Endothelial cell of umbilical vein (primary cell): ENCODE measurements around the gene ABHD4. TPM values are rescaled to one million over a fixed set of nuclear protein-coding genes. Genes with fewer than 3 reads are reported as not detected.

Source experiments
- BruUV-seq: library from RNA; stranded (reverse); fragments of 400-500 nt; replicated peaks from 2 replicates; lab custom pipeline; 2021; lab: Mats Ljungman, UMichigan
- CTCF ChIA-PET: fragments of 300-600, 350-600 bp; sonication (Branson Sonifier 250); formaldehyde crosslinking; loops from one replicate; lab custom pipeline; 2021; ENCODE audit warnings: antibody characterized with exemption, inconsistent platforms; lab: Charles Lee
- POLR2A ChIA-PET: fragments of 300-600, 350-600 bp; sonication (Branson Sonifier 250); formaldehyde crosslinking; loops from one replicate; lab custom pipeline; 2021; ENCODE audit warnings: antibody characterized with exemption, inconsistent platforms; lab: Charles Lee
- DNase-seq: peaks from one replicate; pipeline ENCODE4 v3.0.0-alpha.2; 2011; ENCODE audit warnings: low read depth, low spot score
- FAIRE-seq: peaks from 2 replicates; lab custom pipeline; 2011; peaks lifted over from hg19 to GRCh38; lab: Jason Lieb, UNC
- H2AFZ ChIP-seq: 2 replicates; pipeline ENCODE4 v1.6.0; 2012; ENCODE audit warnings: low read depth, low read length, control low read depth, inconsistent platforms
- H3K27ac ChIP-seq: 2 replicates; pipeline ENCODE4 v1.5.1; 2011; ENCODE audit warnings: low read depth, mild to moderate bottlenecking, control low read depth, low read length, moderate library complexity; ENCODE audit not compliant: insufficient read depth
- H3K27me3 ChIP-seq, 2 experiments: 2 replicates each; pipeline versions ENCODE4 v1.6.0 to v1.6.1; 2011; ENCODE audit warnings: low read length in 2 of 2, mixed read lengths in 1 of 2; ENCODE audit not compliant: control insufficient read depth in 2 of 2, insufficient read depth in 2 of 2
- H3K36me3 ChIP-seq, 2 experiments: 2 replicates in 1 of 2; 3 replicates in 1 of 2; pipeline ENCODE4 v1.5.1; 2011; ENCODE audit warnings: low read length in 2 of 2, mild to moderate bottlenecking in 1 of 2, moderate library complexity in 1 of 2; ENCODE audit not compliant: control insufficient read depth in 2 of 2, insufficient read depth in 2 of 2; ENCODE audit errors: extremely low read depth in 1 of 2
- H3K4me1 ChIP-seq: 3 replicates; pipeline ENCODE4 v1.5.1; 2011; ENCODE audit warnings: mild to moderate bottlenecking, low read length; ENCODE audit not compliant: control insufficient read depth, insufficient read depth; ENCODE audit errors: extremely low read depth
- H3K4me2 ChIP-seq: 2 replicates; pipeline ENCODE4 v1.6.1; 2011; ENCODE audit warnings: low read length, control low read depth, mixed read lengths; ENCODE audit not compliant: insufficient read depth
- H3K4me3 ChIP-seq, 3 experiments: fragments of 200-600 bp in 1 of 3; sonication (generic), shearing (Covaris generic) in 1 of 3; replicated peaks in 1 of 3; 2 replicates each; pipeline ENCODE4 v1.5.1; 2011 to 2016; ENCODE audit warnings: control low read depth in 3 of 3, low read length in 3 of 3, mild to moderate bottlenecking in 2 of 3, inconsistent platforms in 1 of 3, low read depth in 1 of 3, moderate library complexity in 1 of 3; ENCODE audit not compliant: insufficient read depth in 1 of 3
- H3K79me2 ChIP-seq: 2 replicates; pipeline ENCODE4 v1.6.0; 2012; ENCODE audit warnings: low read length, inconsistent platforms; ENCODE audit not compliant: control insufficient read depth, insufficient read depth
- H3K9ac ChIP-seq: replicated peaks from 2 replicates; pipeline ENCODE3; 2011; ENCODE audit warnings: low read length, control low read depth; ENCODE audit not compliant: insufficient read depth; ENCODE audit errors: extremely low read depth
- H3K9me1 ChIP-seq: replicated peaks from 3 replicates; pipeline ENCODE4 v1.6.0; 2011; ENCODE audit warnings: mild to moderate bottlenecking, low read length; ENCODE audit not compliant: control insufficient read depth, insufficient read depth; ENCODE audit errors: extremely low read depth
- H3K9me3 ChIP-seq: replicated peaks from 2 replicates; pipeline ENCODE4 v1.5.1; 2012; ENCODE audit warnings: low read length, inconsistent platforms; ENCODE audit not compliant: control insufficient read depth, insufficient read depth
- H4K20me1 ChIP-seq: replicated peaks from 2 replicates; pipeline ENCODE3; 2011; ENCODE audit warnings: mild to moderate bottlenecking, low read length; ENCODE audit not compliant: control insufficient read depth, insufficient read depth; ENCODE audit errors: extremely low read depth
- EZH2 ChIP-seq: IDR thresholded peaks from 2 replicates; pipeline ENCODE4 v1.6.1; 2012; ENCODE audit warnings: borderline replicate concordance, low read depth, mild to moderate bottlenecking, moderate library complexity, low read length, inconsistent platforms; ENCODE audit not compliant: severe bottlenecking
- FOS ChIP-seq: IDR thresholded peaks from 2 replicates; pipeline ENCODE4 v1.6.1; 2011; ENCODE audit warnings: mild to moderate bottlenecking, low read length, moderate library complexity, borderline replicate concordance; ENCODE audit not compliant: insufficient read depth
- GATA2 ChIP-seq: IDR thresholded peaks from 2 replicates; pipeline ENCODE4 v1.7.0; 2011; ENCODE audit warnings: low read depth, mild to moderate bottlenecking, moderate library complexity, mixed read lengths, low read length; ENCODE audit not compliant: insufficient read length, insufficient read depth
- JUN ChIP-seq: IDR thresholded peaks from 2 replicates; pipeline ENCODE4 v1.6.1; 2011; ENCODE audit warnings: borderline replicate concordance, low read depth; ENCODE audit not compliant: insufficient read length, insufficient read depth
- MYC ChIP-seq: IDR thresholded peaks from one replicate; pipeline ENCODE4 v1.6.1; 2011; ENCODE audit warnings: mild to moderate bottlenecking, low read depth, low read length
- POLR2A ChIP-seq: IDR thresholded peaks from 2 replicates; pipeline ENCODE4 v1.6.1; 2012; ENCODE audit warnings: low read depth, mild to moderate bottlenecking, control low read depth, low read length
- POLR2AphosphoS5 ChIP-seq: IDR thresholded peaks from 2 replicates; pipeline ENCODE4 v1.6.1; 2012; ENCODE audit warnings: low read depth, mild to moderate bottlenecking, control low read depth, low read length, moderate library complexity; ENCODE audit not compliant: insufficient read depth
- dilution Hi-C: fragments of 300-500 bp; cut with MboI; formaldehyde crosslinking; loops from one replicate; pipeline ENCODE4 v1.15.0; 2019; ENCODE audit warnings: low sequenced_read_pairs; ENCODE audit not compliant: extremely low pct_ligation_motif_present
- intact Hi-C: fragments of 100-400 bp; cut with micrococcal nuclease; formaldehyde crosslinking; loops from one replicate; pipeline ENCODE4 v1.10.0; 2022
- polyA plus RNA-seq, 4 experiments: library from polyadenylated mRNA; depleted of rRNA in 3 of 4; stranded (reverse) in 3 of 4; unstranded in 1 of 4; fragments of >200 nt; gene quantifications; 2 replicates each; pipeline versions ENCODE4 v1.2.1 to v1.2.3, GENCODE V29; 2011 to 2012; ENCODE audit warnings: missing spikeins in 1 of 4
- total RNA-seq: library from RNA; stranded (reverse); gene quantifications from 2 replicates; pipeline ENCODE4 v1.2.3, GENCODE V29; 2021
- TF ChIP-seq, protein P1 (sequence below), 2 donors: IDR thresholded peaks; 1 replicate in 1 of 2; 2 replicates in 1 of 2; pipeline ENCODE4 v1.5.1; 2011; ENCODE audit warnings: low read length in 2 of 2, mild to moderate bottlenecking in 2 of 2, moderate library complexity in 2 of 2, control low read depth in 1 of 2, inconsistent platforms in 1 of 2, low read depth in 1 of 2; ENCODE audit not compliant: insufficient read depth in 1 of 2; ENCODE audit errors: extremely low read depth in 1 of 2
- TF ChIP-seq, protein P2 (sequence below): IDR thresholded peaks from 2 replicates; pipeline ENCODE4 v1.6.1; 2011; ENCODE audit not compliant: insufficient read depth, insufficient read length

The ABHD4 gene
- total and polyA plus RNA-seq, 2 donors (not counting 3 experiments of a cell fraction or from before 2014, with no cell fraction given), result 34.8 to 45.5 TPM

DNA sequence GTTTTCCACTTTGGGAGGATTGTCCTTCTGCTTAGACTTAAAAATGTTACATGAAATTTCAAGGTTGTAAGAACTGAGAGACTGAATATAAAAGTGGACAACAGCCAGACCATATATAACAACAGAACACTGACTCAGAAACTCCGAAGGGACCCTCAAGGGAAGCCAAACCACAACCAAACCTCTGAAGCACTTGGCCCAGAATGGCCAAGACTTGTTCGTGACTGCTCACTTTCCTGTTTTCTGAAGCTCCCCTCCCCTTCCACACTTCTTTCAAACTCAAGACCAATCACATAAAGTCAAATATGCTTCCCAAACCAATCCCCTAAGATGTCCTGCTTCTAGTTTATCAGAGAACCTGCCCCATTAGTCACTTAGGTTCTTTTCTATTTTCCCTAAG is 32.4 kb downstream of the ABHD4 start:
- ChIA-PET POLR2A (no interaction called here), CTCF (interaction anchor here (0.9 to 1.3 kb wide), 2 partner anchors 60 to 74 kb away, joined by 3 read pairs; no protein-coding TSS in a partner anchor)
- dilution Hi-C loops, result no loop called here
- H3K27ac ChIP-seq, result no peak overlapping the region
- no peak overlapping the region for H3K9ac ChIP-seq
- H3K4me2 ChIP-seq, result no peak overlapping the region
- H3K4me3 ChIP-seq, result no peak overlapping the region
- H3K4me1 ChIP-seq, result no peaks in the 10 kb centered on the region
- no peak for FAIRE-seq
- TF ChIP-seq JUN (no peak), GATA2 (no peak), POLR2A (no peak), POLR2AphosphoS5 (no peak), EZH2 (no peak), FOS (no peak), MYC (no peak)
- TF ChIP-seq, protein P1, sequence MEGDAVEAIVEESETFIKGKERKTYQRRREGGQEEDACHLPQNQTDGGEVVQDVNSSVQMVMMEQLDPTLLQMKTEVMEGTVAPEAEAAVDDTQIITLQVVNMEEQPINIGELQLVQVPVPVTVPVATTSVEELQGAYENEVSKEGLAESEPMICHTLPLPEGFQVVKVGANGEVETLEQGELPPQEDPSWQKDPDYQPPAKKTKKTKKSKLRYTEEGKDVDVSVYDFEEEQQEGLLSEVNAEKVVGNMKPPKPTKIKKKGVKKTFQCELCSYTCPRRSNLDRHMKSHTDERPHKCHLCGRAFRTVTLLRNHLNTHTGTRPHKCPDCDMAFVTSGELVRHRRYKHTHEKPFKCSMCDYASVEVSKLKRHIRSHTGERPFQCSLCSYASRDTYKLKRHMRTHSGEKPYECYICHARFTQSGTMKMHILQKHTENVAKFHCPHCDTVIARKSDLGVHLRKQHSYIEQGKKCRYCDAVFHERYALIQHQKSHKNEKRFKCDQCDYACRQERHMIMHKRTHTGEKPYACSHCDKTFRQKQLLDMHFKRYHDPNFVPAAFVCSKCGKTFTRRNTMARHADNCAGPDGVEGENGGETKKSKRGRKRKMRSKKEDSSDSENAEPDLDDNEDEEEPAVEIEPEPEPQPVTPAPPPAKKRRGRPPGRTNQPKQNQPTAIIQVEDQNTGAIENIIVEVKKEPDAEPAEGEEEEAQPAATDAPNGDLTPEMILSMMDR (IDR thresholded peaks at IDR 0.05; ENCODE audit: extremely low read depth in 1 of 2, insufficient read depth in 1 of 2, low read depth in 1 of 2, low read length in 2 of 2), result no peak
- TF ChIP-seq, protein P2, sequence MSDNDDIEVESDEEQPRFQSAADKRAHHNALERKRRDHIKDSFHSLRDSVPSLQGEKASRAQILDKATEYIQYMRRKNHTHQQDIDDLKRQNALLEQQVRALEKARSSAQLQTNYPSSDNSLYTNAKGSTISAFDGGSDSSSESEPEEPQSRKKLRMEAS, result no peak
- no peak for DNase-seq
- intact Hi-C loops, result no loop called here
- no peaks in the 10 kb centered on the region for H3K36me3 ChIP-seq
- H2AFZ ChIP-seq, result no peak overlapping the region
- H3K79me2 ChIP-seq, result no peaks in the 10 kb centered on the region
- no peaks in the 10 kb centered on the region for H4K20me1 ChIP-seq
- H3K9me1 ChIP-seq, result no peaks in the 10 kb centered on the region
- H3K9me3 ChIP-seq, result no peaks in the 10 kb centered on the region
- BruUV-seq, result no TSS peak
- H3K27me3 ChIP-seq, result peaks cover 2 to 3% of the 10 kb centered on the region in 2 experiments
